ENCODE data around the gene POLR2A. TPM values are rescaled to one million over a fixed set of nuclear protein-coding genes. Genes with fewer than 3 reads are reported as not detected.
A peak's percentile ranks its signal among the peaks of the same experiment; 100 is the strongest.

The POLR2A gene
- total RNA-seq, 1 donor from 2014 or later = 126 TPM

DNA sequence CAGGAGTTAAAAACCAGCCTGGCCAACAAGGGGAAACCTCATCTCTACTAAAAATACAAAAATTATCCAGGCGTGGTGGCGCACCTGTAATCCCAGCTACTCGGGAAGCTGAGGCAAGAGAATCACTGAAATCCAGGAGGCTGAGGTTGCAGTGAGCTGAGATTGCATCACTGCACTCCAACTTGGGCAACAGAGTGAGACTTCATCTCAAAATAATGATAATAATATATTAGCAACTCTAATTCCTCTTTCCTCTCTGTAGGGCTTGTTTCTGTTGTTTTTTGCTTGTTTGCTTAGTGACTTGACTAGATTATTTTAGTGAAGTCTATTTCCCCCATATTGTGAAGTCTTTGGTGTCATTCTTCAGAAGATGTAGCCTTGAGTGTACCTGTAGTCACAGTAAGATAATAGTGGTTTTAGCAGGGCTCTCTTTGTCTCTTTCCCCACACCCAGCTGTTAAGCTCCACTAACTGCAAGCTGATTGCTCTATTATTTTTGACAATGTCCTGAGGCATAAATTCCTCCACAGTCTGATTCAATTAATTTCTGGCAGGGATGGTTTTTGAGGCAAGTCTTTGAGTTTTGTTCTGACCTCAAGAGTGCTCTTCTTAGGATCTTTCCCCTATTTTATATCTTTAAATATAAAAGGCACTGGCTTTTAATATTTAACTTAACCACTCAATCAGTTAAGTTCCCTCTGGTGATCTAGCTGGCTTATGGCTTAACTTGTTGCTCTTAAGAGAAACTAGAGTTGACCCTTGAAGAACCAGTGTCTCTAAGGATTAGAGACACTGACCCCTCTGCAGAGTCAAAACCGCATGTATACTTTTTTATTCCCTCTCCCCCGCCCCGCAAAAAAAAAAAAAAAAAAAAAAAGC, 46.1 kb downstream of the POLR2A start:
- intact Hi-C loops (cut with DNase I) = no loop called here
- no peak for ATAC-seq
- DNase-seq (ENCODE audit: low spot score) = no peak

DNA sequence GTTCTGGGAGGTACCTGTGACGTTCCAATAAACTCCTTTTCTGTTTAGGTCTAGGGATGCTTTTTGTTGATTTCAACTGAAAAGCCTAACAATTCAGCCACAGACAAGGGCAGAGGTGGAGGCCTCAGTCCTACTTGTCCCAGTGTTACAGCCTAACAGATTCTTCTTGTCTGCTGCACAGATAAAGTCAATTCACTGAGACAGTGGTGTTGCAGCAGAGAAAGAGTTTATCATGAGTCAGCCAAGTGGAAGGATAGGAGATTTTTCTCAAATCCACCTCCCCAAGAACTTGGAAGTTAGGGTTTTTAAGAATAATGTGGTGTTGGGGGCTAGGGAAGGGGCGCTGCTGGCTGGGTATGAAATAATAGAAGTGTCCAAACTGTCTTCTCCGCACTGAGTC, 53.9 kb downstream of the POLR2A start:
- DNase-seq (ENCODE audit: low spot score) = no peak
- ATAC-seq = no peak
- intact Hi-C loops (cut with DNase I) = no loop called here

DNA sequence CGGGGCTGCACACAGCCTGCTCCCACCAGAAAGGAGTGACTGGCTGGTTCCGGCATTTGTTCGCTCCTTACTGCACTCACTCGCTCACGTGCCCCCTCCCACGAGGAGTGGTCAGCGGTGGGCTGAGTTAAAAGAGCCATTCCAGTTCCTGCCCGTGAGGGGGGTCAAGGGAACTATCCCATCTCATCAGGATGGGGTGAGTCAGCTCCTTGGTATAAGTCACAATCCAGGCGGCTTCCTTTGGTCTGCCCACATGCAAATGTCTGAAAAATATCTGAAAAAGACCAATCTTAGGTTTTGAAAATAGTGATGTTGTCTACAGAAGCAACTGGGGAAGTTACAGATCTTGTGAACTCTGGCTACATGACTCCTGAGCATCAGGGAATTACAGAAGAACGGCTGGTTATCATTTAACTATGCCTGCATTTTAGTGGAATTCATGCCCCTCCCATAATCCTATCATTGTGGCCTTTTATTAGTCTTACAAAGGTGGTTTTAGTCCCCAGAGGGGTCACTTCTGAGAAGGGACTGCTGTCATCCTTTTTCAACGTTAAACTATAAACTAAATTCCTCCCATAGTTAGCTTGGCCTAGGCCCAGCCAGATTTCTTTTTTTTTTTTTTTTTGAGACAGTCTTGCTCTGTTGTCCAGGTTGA, 54.9 kb downstream of the POLR2A start:
- DNase-seq (ENCODE audit: low spot score) (no peak), ATAC-seq (no peak)
- intact Hi-C loops (cut with DNase I) = no loop called here

DNA sequence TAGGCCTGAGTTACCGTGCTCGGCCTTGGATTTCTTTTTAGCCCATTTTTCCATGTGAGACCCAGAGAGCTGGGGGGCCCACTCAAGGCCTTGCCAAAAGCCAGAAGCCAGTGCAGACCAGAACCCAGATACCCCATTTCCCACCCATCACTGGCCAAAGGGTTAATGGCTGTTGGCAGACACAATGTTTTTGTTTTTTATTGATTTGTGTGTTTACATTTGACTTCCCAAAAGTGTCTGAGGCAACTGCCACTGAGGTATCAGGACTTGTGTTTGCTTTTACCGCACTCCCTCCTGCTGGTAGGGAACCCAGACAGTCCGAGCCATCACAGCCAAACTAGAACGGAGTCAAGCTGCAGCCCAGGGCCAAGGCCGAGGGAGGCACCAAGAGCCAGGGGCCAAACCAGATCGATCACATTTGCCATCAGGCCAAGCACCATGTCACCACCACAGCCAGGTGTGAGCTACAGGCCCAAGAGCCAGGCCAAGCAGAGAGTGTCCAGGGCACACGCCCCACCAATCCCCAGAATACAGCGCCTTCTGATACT, 57.0 kb downstream of the POLR2A start:
- intact Hi-C loops (cut with DNase I) = no loop called here
- ATAC-seq = no peak
- DNase-seq (ENCODE audit: low spot score) = no peak

- intact Hi-C loops (cut with DNase I) = no loop called here
- DNase-seq (ENCODE audit: low spot score) (no peak), ATAC-seq (no peak)
Observed at GRCh38 chr17:7544911-7545310, 60.7 kb downstream of the POLR2A start.

DNA sequence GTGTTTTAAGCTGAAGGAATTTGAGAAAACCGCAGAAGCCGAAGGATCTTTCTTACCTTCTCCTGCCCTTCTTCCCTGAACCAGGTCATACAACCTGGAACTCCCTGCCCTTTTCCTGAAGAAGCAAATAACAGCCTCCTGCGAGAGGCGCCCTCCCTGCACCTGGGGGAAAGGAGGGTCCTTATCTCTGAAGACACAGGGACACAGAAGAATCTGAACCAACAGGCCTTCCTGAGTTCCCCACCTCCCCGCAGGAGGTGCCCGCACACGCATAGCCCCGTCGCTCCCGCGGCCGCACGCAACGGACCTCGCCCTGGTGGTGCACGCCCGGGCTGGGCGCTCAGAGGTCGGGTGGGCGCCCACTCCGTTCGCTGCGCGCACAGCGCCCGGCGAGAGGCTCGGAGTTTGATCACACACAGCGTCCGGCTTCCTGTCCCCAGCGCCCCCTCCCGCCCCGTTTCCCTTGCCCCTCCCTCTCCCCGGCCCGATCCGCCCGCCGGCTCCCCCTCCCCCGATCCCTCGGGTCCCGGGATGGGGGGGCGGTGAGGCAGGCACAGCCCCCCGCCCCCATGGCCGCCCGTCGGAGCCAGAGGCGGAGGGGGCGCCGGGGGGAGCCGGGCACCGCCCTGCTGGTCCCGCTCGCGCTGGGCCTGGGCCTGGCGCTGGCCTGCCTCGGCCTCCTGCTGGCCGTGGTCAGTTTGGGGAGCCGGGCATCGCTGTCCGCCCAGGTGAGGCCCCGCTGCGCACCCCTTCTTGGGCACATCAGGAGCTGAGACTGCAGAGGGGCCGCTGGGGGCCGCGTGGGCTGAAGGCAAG, 64.6 kb downstream of the POLR2A start, which contains the start of gene TNFSF12:
Gene TNFSF12 (plus strand): TSS at position 474 of the 816 bp plus-strand sequence. CDS start 96 bp downstream, at position 570.
- intact Hi-C loops (cut with DNase I) = no loop called here
- DNase-seq (ENCODE audit: low spot score) (peak; percentile 85), ATAC-seq (peak; percentile 73)

Other genes starting within 250 kb of the POLR2A start
- 49.1 TPM for gene DVL2, start 249.8 kb upstream of the POLR2A start, total RNA-seq
- 23.8 TPM for gene PHF23, start 244.9 kb upstream of the POLR2A start, total RNA-seq
- gene GABARAP, start 241.9 kb upstream of the POLR2A start, total RNA-seq = 397 TPM
- gene CTDNEP1, start 232.6 kb upstream of the POLR2A start, total RNA-seq = 82.0 TPM
- gene ELP5, start 232.2 kb upstream of the POLR2A start, total RNA-seq = 26.7 TPM
- 4.1 TPM for gene CLDN7, start 221.9 kb upstream of the POLR2A start, total RNA-seq
- gene SLC2A4, start 202.6 kb upstream of the POLR2A start, total RNA-seq = 6.1 TPM
- gene YBX2, start 189.7 kb upstream of the POLR2A start, total RNA-seq = 2.1 TPM
- 168 TPM for gene EIF5A, start 176.7 kb upstream of the POLR2A start, total RNA-seq
- 53.8 TPM for gene GPS2, start 169.0 kb upstream of the POLR2A start, total RNA-seq
- gene NEURL4, start 155.0 kb upstream of the POLR2A start, total RNA-seq = 37.0 TPM
- gene ACAP1, start 147.8 kb upstream of the POLR2A start, total RNA-seq = 38.3 TPM
- gene KCTD11, start 132.2 kb upstream of the POLR2A start, total RNA-seq = 64.6 TPM
- not detected for gene TMEM95, start 129.2 kb upstream of the POLR2A start, total RNA-seq
- gene TNK1, start 103.3 kb upstream of the POLR2A start, total RNA-seq = 6.1 TPM
- gene PLSCR3, start 89.8 kb upstream of the POLR2A start, total RNA-seq = 37.1 TPM
- 75.0 TPM for gene TMEM256, start 80.3 kb upstream of the POLR2A start, total RNA-seq
- gene NLGN2, start 76.5 kb upstream of the POLR2A start, total RNA-seq = 44.8 TPM
- not detected for gene SPEM1, start 64.0 kb upstream of the POLR2A start, total RNA-seq
- not detected for gene SPEM2, start 58.8 kb upstream of the POLR2A start, total RNA-seq
- not detected for gene SPEM3, start 55.5 kb upstream of the POLR2A start, total RNA-seq
- 3.0 TPM for gene TMEM102, start 48.9 kb upstream of the POLR2A start, total RNA-seq
- gene FGF11, start 44.9 kb upstream of the POLR2A start, total RNA-seq = 3.8 TPM
- gene CHRNB1, start 39.3 kb upstream of the POLR2A start, total RNA-seq = 6.3 TPM
- 84.2 TPM for gene ZBTB4, start 4.7 kb upstream of the POLR2A start, total RNA-seq
- gene SLC35G6, start 2.9 kb upstream of the POLR2A start, total RNA-seq = not detected
- 63.9 TPM for gene TNFSF12, start 64.7 kb downstream of the POLR2A start, total RNA-seq
- gene TNFSF13, start 74.4 kb downstream of the POLR2A start, total RNA-seq = 32.7 TPM
- gene SENP3, start 77.6 kb downstream of the POLR2A start, total RNA-seq = 39.8 TPM
- gene CD68, start 95.3 kb downstream of the POLR2A start, total RNA-seq = 83.0 TPM
- gene MPDU1, start 99.5 kb downstream of the POLR2A start, total RNA-seq = 21.4 TPM
- 5.1 TPM for gene SOX15, start 105.7 kb downstream of the POLR2A start, total RNA-seq
- gene FXR2, start 130.5 kb downstream of the POLR2A start, total RNA-seq = 46.5 TPM
- 68.7 TPM for gene SAT2, start 143.5 kb downstream of the POLR2A start, total RNA-seq
- gene SHBG, start 145.8 kb downstream of the POLR2A start, total RNA-seq = 0.53 TPM
- 14.3 TPM for gene ATP1B2, start 166.6 kb downstream of the POLR2A start, total RNA-seq
- 41.5 TPM for gene TP53, start 203.1 kb downstream of the POLR2A start, total RNA-seq
- gene WRAP53, start 204.1 kb downstream of the POLR2A start, total RNA-seq = 5.7 TPM
- 0.53 TPM for gene EFNB3, start 220.8 kb downstream of the POLR2A start, total RNA-seq
- 0.31 TPM for gene DNAH2, start 233.4 kb downstream of the POLR2A start, total RNA-seq